ENCODE data around the gene CDH18. TPM values are rescaled to one million over a fixed set of nuclear protein-coding genes. Genes with fewer than 3 reads are reported as not detected.

CDH18 gene
- total and polyA plus RNA-seq, 2 donors (not counting 3 experiments of a cell fraction or from before 2014, with no cell fraction given), result 0.06 TPM; not detected in 1

DNA sequence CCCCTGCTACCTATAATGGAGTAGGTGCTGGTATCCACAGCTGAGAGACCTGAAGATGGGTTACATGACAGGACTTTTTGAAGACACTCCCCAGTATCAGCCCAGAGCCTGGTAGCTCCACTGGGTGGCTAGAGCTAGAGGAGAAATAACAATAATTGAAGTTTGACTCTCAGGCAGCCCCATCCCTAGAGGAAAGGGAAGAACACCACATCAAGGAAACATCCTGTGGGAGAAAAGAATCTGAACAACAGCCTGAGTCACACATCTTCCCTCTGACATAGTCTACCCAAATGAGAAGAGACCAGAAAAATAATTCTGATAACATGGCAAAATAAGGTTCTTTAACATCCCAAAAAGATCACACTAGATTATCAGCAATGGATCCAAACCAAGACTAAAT, 432.1 kb downstream of the CDH18 start:
- Histone ChIP-seq H3K27ac (ENCODE audit: insufficient read depth, low read depth, low read length) (no peak overlapping the region), H3K9ac (replicated peaks; ENCODE audit: extremely low read depth, insufficient read depth, low read length) (no peak overlapping the region), H3K4me3 (replicated peaks in 1 of 3; ENCODE audit: insufficient read depth in 1 of 3, low read depth in 1 of 3, low read length in 3 of 3) (no peak overlapping the region), H3K79me2 (ENCODE audit: control insufficient read depth, insufficient read depth, low read length) (no peaks in the 10 kb centered on the region), H3K4me1 (ENCODE audit: control insufficient read depth, extremely low read depth, insufficient read depth, low read length) (no peaks in the 10 kb centered on the region), H3K9me3 (replicated peaks; ENCODE audit: control insufficient read depth, insufficient read depth, low read length) (no peaks in the 10 kb centered on the region), H3K4me2 (ENCODE audit: insufficient read depth, low read length) (no peak overlapping the region), H3K36me3 (ENCODE audit: control insufficient read depth in 2 of 2, extremely low read depth in 1 of 2, insufficient read depth in 2 of 2, low read length in 2 of 2) (no peaks in the 10 kb centered on the region), H4K20me1 (replicated peaks; ENCODE audit: control insufficient read depth, extremely low read depth, insufficient read depth, low read length) (no peaks in the 10 kb centered on the region), H2AFZ (ENCODE audit: low read depth, low read length) (no peak overlapping the region), H3K27me3 (ENCODE audit: control insufficient read depth in 2 of 2, insufficient read depth in 2 of 2, low read length in 2 of 2) (no peaks in the 10 kb centered on the region), H3K9me1 (replicated peaks; ENCODE audit: control insufficient read depth, extremely low read depth, insufficient read depth, low read length) (no peaks in the 10 kb centered on the region)
- TF ChIP-seq FOS (IDR thresholded peaks at IDR 0.05; ENCODE audit: borderline replicate concordance, insufficient read depth, low read length) (no peak), EZH2 (IDR thresholded peaks at IDR 0.05; ENCODE audit: borderline replicate concordance, low read depth, low read length, severe bottlenecking) (no peak), POLR2A (IDR thresholded peaks at IDR 0.05; ENCODE audit: low read depth, low read length) (no peak), MYC (IDR thresholded peaks at IDR 0.05; ENCODE audit: low read depth, low read length) (no peak), JUN (IDR thresholded peaks at IDR 0.05; ENCODE audit: borderline replicate concordance, insufficient read depth, insufficient read length, low read depth) (no peak), POLR2AphosphoS5 (IDR thresholded peaks at IDR 0.05; ENCODE audit: insufficient read depth, low read depth, low read length) (no peak), GATA2 (IDR thresholded peaks at IDR 0.05; ENCODE audit: insufficient read depth, insufficient read length, low read depth, low read length) (no peak)
- TF ChIP-seq, protein P1, sequence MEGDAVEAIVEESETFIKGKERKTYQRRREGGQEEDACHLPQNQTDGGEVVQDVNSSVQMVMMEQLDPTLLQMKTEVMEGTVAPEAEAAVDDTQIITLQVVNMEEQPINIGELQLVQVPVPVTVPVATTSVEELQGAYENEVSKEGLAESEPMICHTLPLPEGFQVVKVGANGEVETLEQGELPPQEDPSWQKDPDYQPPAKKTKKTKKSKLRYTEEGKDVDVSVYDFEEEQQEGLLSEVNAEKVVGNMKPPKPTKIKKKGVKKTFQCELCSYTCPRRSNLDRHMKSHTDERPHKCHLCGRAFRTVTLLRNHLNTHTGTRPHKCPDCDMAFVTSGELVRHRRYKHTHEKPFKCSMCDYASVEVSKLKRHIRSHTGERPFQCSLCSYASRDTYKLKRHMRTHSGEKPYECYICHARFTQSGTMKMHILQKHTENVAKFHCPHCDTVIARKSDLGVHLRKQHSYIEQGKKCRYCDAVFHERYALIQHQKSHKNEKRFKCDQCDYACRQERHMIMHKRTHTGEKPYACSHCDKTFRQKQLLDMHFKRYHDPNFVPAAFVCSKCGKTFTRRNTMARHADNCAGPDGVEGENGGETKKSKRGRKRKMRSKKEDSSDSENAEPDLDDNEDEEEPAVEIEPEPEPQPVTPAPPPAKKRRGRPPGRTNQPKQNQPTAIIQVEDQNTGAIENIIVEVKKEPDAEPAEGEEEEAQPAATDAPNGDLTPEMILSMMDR (IDR thresholded peaks at IDR 0.05; ENCODE audit: extremely low read depth in 1 of 2, insufficient read depth in 1 of 2, low read depth in 1 of 2, low read length in 2 of 2), result no peak
- TF ChIP-seq, protein P2, sequence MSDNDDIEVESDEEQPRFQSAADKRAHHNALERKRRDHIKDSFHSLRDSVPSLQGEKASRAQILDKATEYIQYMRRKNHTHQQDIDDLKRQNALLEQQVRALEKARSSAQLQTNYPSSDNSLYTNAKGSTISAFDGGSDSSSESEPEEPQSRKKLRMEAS (IDR thresholded peaks at IDR 0.05; ENCODE audit: insufficient read depth, insufficient read length), result no peak
- no peak for DNase-seq (ENCODE audit: low read depth, low spot score)
- ChIA-PET POLR2A (no interaction called here), CTCF (no interaction called here)
- FAIRE-seq, result no peak
- intact Hi-C loops (cut with micrococcal nuclease) (no loop called here), dilution Hi-C loops (cut with MboI; ENCODE audit: extremely low pct_ligation_motif_present, low sequenced_read_pairs) (no loop called here)
- no TSS peak for BruUV-seq (replicated peaks)

Measured in endothelial cell of umbilical vein (primary cell).